D721Med (cell line): ENCODE measurements around the gene DNER.

Experiments used
- DNase-seq: peaks from one replicate; pipeline ENCODE4 v3.0.0; 2011; ENCODE audit warnings: low spot score; ENCODE audit not compliant: insufficient read length
- FAIRE-seq: peaks from 2 replicates; lab custom pipeline; 2011; peaks lifted over from hg19 to GRCh38; lab: Jason Lieb, UNC
- TF ChIP-seq, protein P1 (sequence below): IDR thresholded peaks from 2 replicates; pipeline ENCODE4 v1.5.1; 2012; ENCODE audit warnings: mild to moderate bottlenecking, control low read depth; ENCODE audit not compliant: insufficient read depth; ENCODE audit errors: missing control alignments

The DNER gene

DNA sequence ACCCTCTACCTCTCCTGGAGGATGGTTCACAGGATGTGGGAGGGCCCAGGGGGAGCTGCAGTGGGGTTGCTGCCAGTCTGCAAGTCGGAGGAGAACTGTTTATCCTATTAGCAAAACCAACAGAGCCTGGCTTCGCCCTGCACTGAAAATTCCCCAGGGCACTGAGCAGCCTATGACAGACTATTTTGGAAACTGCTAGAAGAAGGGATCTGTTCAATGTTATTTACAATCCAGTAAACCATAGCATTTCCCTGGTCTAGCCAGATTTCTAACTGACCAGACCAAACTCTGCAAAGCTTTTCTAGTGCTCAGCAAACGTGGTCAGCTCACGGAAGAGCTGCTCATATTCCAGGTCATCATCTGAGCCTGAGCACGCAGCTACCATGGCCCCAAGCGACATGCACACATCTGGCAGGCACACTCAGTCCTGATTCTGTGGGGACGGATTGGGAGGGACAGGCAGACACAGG lies 378.4 kb downstream of the DNER start:
- no peak for DNase-seq
- TF ChIP-seq, protein P1, sequence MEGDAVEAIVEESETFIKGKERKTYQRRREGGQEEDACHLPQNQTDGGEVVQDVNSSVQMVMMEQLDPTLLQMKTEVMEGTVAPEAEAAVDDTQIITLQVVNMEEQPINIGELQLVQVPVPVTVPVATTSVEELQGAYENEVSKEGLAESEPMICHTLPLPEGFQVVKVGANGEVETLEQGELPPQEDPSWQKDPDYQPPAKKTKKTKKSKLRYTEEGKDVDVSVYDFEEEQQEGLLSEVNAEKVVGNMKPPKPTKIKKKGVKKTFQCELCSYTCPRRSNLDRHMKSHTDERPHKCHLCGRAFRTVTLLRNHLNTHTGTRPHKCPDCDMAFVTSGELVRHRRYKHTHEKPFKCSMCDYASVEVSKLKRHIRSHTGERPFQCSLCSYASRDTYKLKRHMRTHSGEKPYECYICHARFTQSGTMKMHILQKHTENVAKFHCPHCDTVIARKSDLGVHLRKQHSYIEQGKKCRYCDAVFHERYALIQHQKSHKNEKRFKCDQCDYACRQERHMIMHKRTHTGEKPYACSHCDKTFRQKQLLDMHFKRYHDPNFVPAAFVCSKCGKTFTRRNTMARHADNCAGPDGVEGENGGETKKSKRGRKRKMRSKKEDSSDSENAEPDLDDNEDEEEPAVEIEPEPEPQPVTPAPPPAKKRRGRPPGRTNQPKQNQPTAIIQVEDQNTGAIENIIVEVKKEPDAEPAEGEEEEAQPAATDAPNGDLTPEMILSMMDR, result no peak
- FAIRE-seq, result no peak

DNA sequence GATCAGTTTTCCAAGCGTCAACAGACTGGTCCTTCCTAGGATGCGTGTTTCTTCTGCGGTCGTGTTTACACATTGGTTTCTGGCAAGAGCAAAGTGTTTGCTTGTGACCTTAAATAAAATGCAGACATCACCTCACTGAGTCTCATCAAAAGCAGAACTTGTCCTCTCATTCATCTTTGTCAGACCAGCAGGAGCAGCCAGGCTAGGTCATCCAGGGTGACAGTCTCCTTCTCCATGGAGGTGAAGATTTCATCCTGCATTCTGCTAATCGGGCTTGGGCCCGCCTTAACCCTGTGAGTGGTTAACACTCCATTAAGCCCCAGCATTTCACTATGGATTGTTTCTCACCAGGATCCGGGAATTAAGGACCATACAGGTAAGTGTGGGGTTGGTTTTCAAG lies 379.0 kb downstream of the DNER start:
- TF ChIP-seq, protein P1, result no peak
- DNase-seq, result no peak
- no peak for FAIRE-seq

DNA sequence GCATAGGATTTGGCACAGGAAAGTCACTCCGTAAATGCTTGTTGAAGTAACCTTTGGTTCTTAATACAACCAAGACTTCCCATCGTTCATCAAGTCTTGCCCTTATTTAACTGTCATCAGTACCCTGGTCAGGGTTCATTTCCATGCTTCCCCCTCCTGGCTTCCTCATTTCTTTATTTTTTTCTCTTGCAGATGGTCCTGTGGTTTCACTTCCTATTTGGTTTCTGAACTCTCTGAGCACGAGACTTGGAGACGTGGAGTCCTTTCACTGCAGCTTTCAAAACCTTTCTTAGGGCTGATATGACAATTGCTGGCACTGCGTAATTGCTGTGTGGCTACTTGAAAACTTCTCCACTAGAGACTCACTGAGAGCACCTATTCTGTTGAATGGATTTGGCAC lies 383.4 kb downstream of the DNER start:
- FAIRE-seq, result no peak
- DNase-seq, result no peak
- TF ChIP-seq, protein P1, result no peak

DNA sequence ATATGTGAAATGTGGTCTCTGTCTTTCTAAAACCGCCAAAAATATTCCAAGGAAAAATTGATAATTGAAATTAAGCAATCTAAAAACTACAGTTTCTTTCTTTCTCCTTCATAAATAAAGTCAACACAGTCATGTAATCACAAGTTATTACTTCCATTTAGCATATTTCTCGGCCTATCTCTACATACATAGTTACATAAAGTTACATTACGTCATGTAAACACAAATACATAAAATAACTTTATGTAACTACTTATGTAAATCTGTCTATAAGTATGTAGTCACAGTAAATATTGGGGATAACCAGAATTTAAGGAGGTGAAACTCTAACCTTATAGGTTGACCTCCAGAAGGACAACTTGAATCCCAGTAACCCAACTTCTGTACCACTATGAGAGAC lies 394.8 kb downstream of the DNER start:
- FAIRE-seq, result no peak
- TF ChIP-seq, protein P1, result no peak
- no peak for DNase-seq

DNA sequence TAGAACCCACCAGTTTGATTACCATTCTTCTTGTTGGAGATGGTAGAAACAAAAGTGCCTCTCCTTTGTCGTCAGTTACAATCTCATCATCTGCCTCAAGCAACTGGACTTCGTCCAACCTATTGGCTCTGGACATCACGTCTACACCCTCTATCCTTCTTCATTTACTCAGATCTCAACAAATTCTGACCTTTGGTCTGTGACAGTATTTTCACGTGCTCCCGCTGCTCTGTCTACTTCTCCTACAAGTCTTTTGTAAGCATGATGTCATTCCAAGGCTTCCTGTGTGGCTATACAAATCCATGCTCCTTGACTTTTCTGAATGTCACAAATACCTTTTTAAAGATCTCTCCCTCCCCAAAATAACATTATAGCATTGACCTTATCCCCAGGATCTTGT lies 400.2 kb downstream of the DNER start:
- DNase-seq (no peak), FAIRE-seq (no peak)
- TF ChIP-seq, protein P1, result no peak

DNA sequence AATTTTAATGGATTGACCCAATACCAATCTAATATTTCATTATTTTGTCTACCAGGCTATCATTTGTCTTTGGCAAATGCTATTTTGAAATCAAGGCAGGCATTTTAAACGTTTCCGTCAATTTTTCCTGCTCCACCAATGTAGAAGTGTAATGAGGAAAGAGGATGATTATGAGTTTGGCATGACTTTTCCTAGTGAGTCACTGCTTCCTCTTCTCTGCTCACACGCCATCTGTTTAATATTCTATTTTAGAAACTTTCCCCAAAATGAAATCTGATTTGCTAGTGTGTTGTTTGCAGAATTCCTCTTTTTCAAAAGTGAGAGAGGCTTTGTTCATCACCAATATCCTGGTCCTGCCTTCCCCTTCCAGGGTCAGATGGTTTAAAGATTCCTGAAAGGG lies 400.8 kb downstream of the DNER start:
- TF ChIP-seq, protein P1, result no peak
- FAIRE-seq, result no peak
- DNase-seq, result no peak
